ENCODE measurements around the gene SPRED2. TPM values are rescaled to one million over a fixed set of nuclear protein-coding genes. Genes with fewer than 3 reads are reported as not detected.

SPRED2 gene
- total and polyA plus RNA-seq, 2 of the 8 experiments (the other 6 are each of a cell fraction or from before 2014, with no cell fraction given), result 15.3 to 22.5 TPM

DNA sequence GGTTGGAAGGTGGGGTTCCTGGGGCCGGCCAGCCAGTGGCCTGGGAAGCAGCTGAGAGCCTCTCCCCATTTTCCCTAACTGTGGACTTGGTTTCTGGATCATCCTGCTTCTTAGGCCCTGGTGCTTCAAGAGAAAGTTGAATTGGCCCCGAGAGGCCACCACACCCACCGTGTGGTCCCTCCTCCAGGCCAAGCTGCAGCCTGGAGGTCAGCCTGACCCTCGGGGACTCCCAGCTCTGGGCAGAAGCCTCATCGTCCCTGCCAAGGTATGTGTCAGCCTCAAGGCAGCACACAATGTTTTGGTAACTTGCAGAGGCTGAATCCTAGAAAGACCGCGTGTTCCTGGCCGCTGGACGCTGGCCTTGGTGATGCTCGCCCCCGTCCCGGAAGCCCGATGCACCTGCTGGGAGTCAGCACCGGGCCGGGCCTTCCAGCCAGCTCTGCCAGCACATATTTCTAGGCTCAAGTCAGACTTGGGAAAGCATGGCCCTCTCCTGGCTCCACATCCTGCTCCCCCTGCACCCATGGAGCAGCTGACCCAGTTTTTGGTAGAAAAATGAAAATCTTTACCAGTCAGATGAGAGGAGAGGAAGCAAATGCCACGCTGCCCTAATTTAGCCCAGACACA is 132.2 kb downstream of the SPRED2 start:
- no peak overlapping the region for H3K4ac ChIP-seq (replicated peaks; ENCODE audit: insufficient read length, low read depth, low read length)
- no peak overlapping the region for H3K27ac ChIP-seq (ENCODE audit: low read depth, low read length)
- H2BK12ac ChIP-seq (ENCODE audit: low read depth, low read length), result no peak overlapping the region
- no peaks in the 10 kb centered on the region; a peak in 1 of 7 replicates for H3K27me3 ChIP-seq (replicated peaks in 1 of 4; ENCODE audit: control insufficient read depth in 3 of 4, extremely low read depth in 1 of 4, insufficient read depth in 3 of 4, low read length in 3 of 4)
- no peak overlapping the region for H2AFZ ChIP-seq (ENCODE audit: low read length)
- H4K5ac ChIP-seq (ENCODE audit: insufficient read length, low read depth, low read length), result no peak overlapping the region
- ChIA-PET CTCF (ENCODE audit: partially characterized antibody) (interaction anchor here (0.7 to 1.6 kb wide), 4 partner anchors 20 to 52 kb away, joined by 3 to 4 read pairs (median 4); no protein-coding TSS in a partner anchor), POLR2A (ENCODE audit: partially characterized antibody) (interaction anchor here (0.8 to 1.1 kb wide), 3 partner anchors 18 to 73 kb away, joined by 3 to 6 read pairs (median 4); partner anchors contain the start of gene ACTR2)
- no peak overlapping the region for H2AK5ac ChIP-seq (ENCODE audit: low read depth, low read length)
- no peak overlapping the region for H2BK5ac ChIP-seq (ENCODE audit: low read depth, low read length)
- H3K56ac ChIP-seq (replicated peaks; ENCODE audit: insufficient read length, low read depth, low read length), result no peak overlapping the region
- no peaks in the 10 kb centered on the region for H4K20me1 ChIP-seq (replicated peaks in 1 of 2; ENCODE audit: control insufficient read depth in 1 of 2, insufficient read depth in 2 of 2, low read length in 2 of 2)
- no peak overlapping the region for H2BK120ac ChIP-seq (replicated peaks; ENCODE audit: low read depth, low read length)
- H3K4me2 ChIP-seq (ENCODE audit: insufficient read depth in 1 of 2, low read depth in 2 of 2, low read length in 2 of 2), result no peak overlapping the region
- no peak overlapping the region for H3K18ac ChIP-seq (ENCODE audit: extremely low read depth, low read length)
- no peak overlapping the region for H4K8ac ChIP-seq (ENCODE audit: extremely low read depth, insufficient read depth, low read length)
- no peak overlapping the region for H4K91ac ChIP-seq (replicated peaks; ENCODE audit: insufficient read length, low read length)
- no peaks in the 10 kb centered on the region for H3K36me3 ChIP-seq (ENCODE audit: control insufficient read depth in 2 of 4, insufficient read depth in 4 of 4, low read length in 3 of 4)
- no peak for TF ChIP-seq EP300 (IDR thresholded peaks at IDR 0.05; ENCODE audit: borderline replicate concordance in 1 of 2, low read depth in 2 of 2, low read length in 2 of 2)
- no peak for TF ChIP-seq SRF (IDR thresholded peaks at IDR 0.05; ENCODE audit: low read depth, low read length)
- no peak for TF ChIP-seq KDM1A (IDR thresholded peaks at IDR 0.05; ENCODE audit: borderline replicate concordance, low read length)
- no peak for TF ChIP-seq NANOG (IDR thresholded peaks at IDR 0.05; ENCODE audit: insufficient read depth, low read depth, low read length, poor library complexity, severe bottlenecking)
- no peak for TF ChIP-seq NRF1 (IDR thresholded peaks at IDR 0.05; ENCODE audit: low read depth, low read length)
- H3K9ac ChIP-seq (replicated peaks in 1 of 4; ENCODE audit: extremely low read depth in 1 of 4, low read depth in 3 of 4, low read length in 3 of 4), result no peak overlapping the region
- H3K23me2 ChIP-seq (ENCODE audit: low read depth, low read length), result no peaks in the 10 kb centered on the region
- H3K79me2 ChIP-seq (ENCODE audit: control insufficient read depth in 1 of 2, insufficient read depth in 2 of 2, low read length in 2 of 2), result no peaks in the 10 kb centered on the region
- no peak overlapping the region for H3K23ac ChIP-seq (ENCODE audit: insufficient read length)
- H3K14ac ChIP-seq (ENCODE audit: insufficient read length), result no peak overlapping the region
- no peak overlapping the region for H3K4me3 ChIP-seq (ENCODE audit: extremely low read depth in 1 of 4, insufficient read depth in 2 of 4, low read depth in 3 of 4, low read length in 4 of 4)
- WGBS, 2 experiments (ENCODE audit: extremely low coverage in 1 of 2, insufficient coverage in 1 of 2, insufficient read length in 1 of 2, insufficient replicate concordance in 2 of 2, low coverage in 1 of 2, low lambda C conversion rate in 2 of 2, missing lambda C conversion rate in 1 of 2), result 90% methylated on average over 16 of the region's 16 CpGs; no CpG with 5 or more reads in 1 of the 2 experiments
- H3K4me1 ChIP-seq (replicated peaks in 1 of 4; ENCODE audit: control insufficient read depth in 3 of 4, insufficient read depth in 4 of 4, low read length in 3 of 4), result peaks cover 0 to 19% (median 8%) of the 10 kb centered on the region in 4 experiments; a peak in 5 of 7 replicates
- no peaks in the 10 kb centered on the region for H3K9me3 ChIP-seq (ENCODE audit: insufficient read depth in 2 of 2, low read depth in 1 of 2, low read length in 1 of 2)
- FAIRE-seq, result no peak
- DNase-seq (ENCODE audit: low read depth in 1 of 2, low spot score in 2 of 2), result no peak
- no peak overlapping the region for H2BK15ac ChIP-seq (ENCODE audit: low read length)
- no peaks in the 10 kb centered on the region for H3K79me1 ChIP-seq (ENCODE audit: low read depth, low read length)
- no peak overlapping the region for H2BK20ac ChIP-seq (ENCODE audit: low read length)

All from H1 (cell line).